Activated CD8-positive, alpha-beta memory T cell treated with anti-CD3 and anti-CD28 coated beads, Interleukin-2, amount 50 U/mL, for 1 hour (primary cell): ENCODE measurements around the gene VPS13D.
"Not testable (repeated sequence)": the region's sequence is repeated elsewhere in the genome, so short reads cannot be mapped to it uniquely, and the experiment has no call there.

Experiments used
- DNase-seq: peaks from one replicate; pipeline ENCODE4 v3.0.0-alpha.2; 2020; ENCODE audit errors: extremely low read depth

VPS13D gene

GRCh38 chr1:12369258-12369657 lies 139.4 kb downstream of the VPS13D start:
- no peak for DNase-seq

GRCh38 chr1:12370333-12370975 lies 140.6 kb downstream of the VPS13D start:
- DNase-seq = no peak

DNA sequence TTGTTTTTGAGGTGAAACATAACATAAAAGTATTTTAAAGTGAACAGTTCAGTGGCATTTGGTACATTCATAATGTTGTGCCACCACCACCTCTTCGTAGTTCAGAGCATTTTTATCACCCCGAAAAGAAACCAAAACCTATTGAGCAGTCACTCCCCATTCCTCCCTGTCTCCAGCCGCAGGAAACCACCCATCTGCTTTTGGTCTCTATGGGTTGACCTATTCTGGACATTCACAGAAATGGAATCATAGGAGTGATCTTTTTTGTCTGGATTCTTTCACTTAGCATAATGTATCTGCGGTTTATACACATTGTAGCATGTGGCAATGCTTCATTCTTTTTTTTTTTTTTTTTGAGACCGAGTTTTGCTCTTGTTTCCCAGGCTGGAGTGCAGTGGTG lies 141.2 kb downstream of the VPS13D start:
- DNase-seq = no peak

DNA sequence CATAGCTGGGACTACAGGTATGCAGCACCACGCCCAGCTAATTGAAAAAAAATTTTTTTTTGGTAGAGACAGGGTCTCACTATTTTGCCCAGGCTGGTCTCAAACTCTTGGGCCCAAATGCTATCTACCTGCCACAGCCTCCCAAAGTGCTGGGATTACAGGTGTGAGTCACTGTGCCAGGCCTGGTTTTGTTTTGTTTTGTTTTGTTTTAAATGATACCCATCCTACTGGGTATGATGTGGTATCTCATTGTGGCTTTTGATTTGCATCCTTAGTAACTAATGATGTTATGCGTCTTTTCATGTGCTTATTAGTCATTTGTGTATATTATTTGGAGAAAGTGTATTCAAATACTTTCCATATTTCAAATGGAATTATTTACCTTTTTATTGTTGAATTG lies 142.3 kb downstream of the VPS13D start:
- DNase-seq = no peak

DNA sequence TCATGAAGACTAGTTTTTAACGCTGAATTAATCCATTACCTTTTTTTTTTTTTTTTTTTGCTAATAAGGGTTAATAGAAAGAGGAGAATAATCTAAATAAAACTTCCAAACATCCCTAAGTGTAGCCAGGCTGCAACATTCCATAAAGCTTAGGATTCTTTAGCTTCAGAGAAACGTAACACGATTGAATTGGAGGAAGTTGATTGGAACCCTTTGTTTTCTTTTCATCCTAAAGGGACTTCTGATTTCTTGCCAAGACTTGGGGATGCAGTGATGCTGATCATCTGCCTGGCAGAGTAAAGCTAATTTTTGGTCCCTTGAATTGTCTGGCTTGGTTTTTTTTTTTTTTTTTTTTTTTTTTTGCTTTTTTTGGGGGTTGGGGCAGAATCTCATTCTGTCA lies 142.9 kb downstream of the VPS13D start:
- no peak for DNase-seq

GRCh38 chr1:12375133-12375829 lies 145.5 kb downstream of the VPS13D start:
- DNase-seq = no peak

- DNase-seq = no peak
Measured at GRCh38 chr1:12376236-12377045, 146.6 kb downstream of the VPS13D start.

DNA sequence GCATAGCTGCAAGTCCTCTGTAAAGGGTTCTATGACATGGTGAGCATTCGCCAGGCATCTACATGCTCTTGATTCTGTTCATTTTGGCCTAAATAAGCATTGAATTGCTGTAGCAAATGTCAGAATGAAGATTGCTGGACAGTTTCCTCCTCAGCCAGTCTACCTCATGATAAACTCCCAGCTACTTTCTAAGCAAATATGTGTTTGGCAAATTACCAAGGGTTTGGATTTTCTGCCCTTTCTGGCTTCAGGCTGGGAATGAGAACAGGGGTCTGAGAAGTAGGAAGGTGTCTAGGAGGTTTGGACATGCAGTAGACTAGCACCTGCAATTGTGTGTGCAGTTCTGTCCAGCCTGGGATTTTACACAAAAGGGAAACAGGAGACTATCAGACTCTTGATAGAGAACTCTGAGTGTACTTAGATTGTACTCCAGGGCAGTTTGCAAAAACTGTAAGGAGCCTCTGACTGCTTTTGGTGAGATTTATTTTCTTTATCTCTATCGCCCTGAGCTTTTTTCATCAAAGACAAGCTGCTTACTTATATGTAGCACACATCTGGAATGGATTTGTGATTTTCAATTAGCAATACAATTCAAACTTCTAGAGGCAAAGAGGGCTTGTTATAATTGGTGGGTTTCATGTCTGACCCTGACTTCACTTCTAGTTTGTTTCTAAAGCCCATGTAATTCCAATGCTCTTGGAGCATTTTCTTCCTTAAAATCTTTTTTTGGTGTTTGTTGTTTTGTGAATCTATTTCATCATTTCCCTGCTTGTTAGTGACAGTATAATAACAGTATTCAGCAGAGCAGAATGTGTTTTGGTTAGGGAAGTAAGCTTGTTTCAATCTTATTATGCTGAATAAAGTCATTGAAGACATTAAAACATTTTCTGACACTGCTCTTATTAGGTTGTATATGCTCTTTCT lies 150.8 kb downstream of the VPS13D start:
- no peak for DNase-seq

DNA sequence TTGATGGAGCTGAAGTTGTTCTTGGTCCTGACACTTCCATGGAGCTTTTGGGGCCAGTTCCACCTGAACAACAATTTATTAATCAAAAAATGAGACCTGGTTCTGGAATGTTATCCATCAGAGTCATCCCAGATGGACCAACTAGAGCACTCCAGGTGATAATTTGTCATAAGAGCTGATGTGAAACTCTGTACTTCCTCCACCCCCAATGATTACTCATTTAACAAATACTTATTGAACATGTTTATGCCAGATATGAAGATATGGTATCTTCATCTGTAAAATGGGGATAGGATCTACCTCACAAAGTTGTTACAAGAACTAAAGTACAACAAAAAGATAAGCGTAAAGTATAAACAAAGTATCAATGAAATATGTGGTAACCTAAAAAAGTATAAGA lies 153.2 kb downstream of the VPS13D start:
- DNase-seq = no peak

DNA sequence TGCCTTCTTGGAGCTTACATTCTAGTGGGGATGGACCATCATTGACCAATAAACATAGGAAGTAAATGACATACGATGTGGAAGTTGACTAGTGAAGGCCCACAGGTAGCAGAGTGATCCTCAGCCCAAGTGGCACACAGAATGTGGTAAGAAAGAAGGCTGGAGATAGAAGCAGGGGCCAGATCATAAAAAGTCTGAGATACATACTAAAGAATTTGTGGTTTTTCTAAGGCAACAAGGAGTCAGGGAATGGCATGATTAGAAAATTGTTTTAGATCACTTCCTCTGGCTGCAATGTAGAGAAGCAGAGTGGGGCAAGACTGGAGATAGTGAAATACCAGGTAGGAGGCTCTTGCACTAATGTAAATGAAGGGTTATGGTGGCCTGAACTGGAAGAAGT lies 154.0 kb downstream of the VPS13D start:
- DNase-seq = no peak

DNA sequence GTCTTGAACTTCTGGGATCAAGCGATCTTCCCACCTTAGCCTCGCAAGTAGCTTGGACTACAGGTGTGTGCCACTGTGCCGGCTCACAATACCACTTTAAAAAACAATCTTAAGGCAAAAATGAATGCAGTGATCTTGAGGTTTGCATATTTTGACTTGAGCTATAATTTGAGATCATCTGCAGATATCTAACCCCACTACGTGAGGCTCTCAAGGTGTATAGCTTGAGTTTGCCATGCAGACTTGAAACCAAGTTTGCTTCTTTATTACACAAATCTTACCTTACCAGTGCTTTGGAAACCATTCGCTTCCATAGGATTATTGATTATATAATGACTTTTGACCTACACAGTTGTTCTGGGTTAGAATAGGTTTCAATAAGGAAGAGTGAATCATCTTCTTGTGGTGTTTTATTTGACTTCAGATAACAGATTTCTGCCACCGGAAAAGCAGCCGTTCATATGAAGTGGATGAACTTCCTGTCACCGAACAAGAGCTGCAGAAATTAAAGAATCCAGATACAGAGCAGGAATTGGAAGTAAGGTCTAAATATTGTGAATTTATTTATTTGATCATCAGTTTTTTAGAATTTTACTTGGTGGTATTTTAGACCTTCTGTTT lies 155.1 kb downstream of the VPS13D start:
- no peak for DNase-seq

DNA sequence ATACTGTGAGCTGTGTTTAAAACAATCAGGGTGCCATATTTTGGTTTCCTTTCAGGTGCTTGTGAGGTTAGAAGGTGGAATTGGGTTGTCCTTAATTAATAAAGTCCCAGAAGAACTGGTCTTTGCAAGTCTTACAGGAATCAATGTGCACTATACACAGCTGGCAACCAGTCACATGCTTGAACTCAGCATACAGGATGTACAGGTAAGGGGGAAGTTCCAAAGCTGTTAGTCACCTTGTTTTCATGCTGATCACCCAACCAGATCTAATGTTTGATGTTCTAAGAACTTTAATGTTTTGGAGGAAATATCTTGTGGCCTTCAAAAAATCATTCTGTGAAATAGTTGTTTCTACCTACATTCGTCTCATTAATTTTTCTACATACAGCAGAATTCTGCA lies 156.3 kb downstream of the VPS13D start:
- DNase-seq = no peak

- no peak for DNase-seq
Measured at GRCh38 chr1:12387641-12388040, 157.8 kb downstream of the VPS13D start.

GRCh38 chr1:12390296-12390695 lies 160.5 kb downstream of the VPS13D start:
- not testable (repeated sequence) for DNase-seq

DNA sequence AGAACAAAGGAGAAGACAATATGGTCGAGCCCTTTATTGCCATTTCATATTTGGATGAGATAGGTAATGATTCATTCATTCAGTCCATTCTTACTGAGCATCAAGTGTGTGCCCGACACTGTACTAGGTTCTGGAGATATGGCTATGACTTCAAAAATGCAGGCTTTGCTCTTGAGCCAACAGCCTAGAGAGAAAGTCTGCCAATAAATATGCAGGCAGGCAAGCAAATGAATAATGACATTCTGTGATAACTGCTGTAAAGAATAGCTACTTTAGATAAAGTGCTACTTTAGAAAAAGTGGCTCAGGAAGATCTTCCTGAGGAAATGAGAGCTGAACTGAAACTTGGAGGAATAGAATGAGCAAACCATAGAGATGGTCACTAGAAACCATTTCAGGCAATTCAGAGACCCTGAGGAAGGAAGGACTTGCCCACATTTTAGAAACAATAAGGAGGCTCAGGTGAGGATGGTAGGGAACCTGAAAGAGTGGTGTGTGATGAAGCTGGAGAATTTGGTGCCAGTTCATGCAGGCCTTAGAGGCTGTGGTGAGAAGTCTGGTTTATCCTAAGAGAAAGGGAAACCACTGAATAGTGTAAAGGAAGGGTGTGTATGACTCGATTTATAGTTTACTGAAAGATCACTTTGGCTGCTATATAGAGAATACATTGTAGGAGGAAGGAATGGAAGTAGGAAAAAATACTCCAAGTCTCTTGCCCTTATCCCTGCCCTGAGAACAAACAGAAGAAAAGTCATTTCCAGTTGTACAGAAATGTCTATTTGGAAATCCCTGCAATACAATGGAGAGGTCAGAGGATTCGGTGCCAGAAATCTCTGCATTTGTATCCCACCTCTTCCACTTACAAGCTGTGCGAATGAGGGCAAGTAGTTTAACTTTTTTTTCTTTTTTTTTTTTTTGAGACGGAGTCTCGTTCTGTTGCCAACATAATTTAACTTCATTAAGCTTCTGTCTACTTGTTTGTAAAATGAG lies 167.9 kb downstream of the VPS13D start:
- DNase-seq = no peak

- DNase-seq = no peak
Measured at GRCh38 chr1:12398479-12398878, 168.6 kb downstream of the VPS13D start.

DNA sequence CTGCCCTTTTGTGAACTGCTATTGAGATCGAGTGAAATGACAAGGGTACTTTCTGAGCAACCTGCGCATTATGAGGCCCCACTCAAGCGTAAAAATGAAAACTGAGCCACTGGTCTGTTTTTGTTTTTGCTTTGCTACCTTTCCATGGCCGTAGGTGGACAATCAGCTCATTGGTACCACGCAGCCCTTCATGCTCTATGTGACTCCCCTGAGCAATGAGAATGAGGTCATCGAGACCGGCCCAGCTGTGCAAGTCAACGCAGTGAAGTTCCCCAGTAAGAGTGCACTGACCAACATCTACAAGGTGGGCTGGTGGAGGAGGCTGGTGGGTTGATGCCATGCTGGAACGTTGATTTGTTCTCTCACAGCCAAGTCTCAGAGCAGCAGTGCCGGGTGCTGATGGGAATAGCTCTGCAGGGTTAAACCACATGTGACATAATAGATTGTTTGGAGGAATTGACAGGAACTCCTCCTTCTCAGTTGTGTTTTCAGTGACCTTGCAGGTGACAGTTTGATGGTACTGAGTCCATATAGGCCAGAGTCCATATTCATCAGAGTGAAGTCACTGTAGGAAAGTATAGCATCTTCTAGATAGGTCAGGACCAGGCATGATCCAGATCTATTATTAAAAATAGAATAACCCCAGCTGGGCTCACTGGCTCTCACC lies 170.3 kb downstream of the VPS13D start:
- no peak for DNase-seq

DNA sequence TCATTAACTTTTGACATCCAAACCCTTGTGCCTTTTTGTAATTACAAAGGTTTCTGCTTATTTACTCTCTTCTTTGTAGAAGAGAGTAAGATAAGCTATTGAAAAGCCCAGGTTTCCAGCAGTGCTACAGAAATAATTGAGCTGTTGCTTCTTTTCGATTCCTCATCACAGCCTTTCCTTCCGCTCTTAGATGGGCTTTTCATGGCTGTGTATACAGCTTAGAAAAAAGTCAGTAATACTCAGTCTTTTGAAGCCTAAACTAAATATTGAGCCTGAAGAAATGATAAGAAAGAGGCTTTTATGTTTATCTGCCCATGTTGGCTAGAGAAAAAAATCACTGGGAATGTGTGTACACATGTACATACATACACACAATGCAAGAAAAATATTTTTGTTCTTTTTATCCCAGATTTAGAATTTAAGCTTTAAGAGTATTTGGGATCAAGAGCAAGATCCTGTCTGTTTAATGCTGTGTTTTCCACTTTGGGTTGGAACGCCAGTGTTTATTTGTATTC lies 172.4 kb downstream of the VPS13D start:
- no peak for DNase-seq

DNA sequence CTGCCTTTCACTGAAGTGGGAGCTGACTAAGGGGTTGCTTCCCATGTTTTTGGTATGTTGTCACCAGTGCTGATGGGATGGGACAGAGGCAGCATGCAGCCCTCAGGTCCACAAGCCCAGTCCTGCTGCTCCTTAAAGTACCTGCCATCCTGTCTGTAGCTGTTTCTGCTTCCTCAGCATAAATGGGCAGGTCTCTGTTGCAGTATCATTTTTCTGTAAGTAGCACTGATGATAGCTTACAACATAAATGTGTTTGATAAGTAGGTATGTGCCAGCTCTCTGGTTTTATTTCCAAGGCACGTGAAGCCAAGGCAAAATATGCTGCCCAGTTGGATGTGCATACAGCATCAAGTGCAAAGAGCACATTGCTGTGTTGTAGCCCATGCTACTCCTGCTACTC lies 173.0 kb downstream of the VPS13D start:
- no peak for DNase-seq
